Astrocyte of the spinal cord (primary cell): ENCODE measurements around the gene PLA2G2C.

Experiments used
- DNase-seq: peaks from one replicate; pipeline ENCODE4 v3.0.0; 2011; ENCODE audit warnings: low read depth, low spot score
- H3K4me3 ChIP-seq: 2 replicates; pipeline ENCODE4 v1.5.1; 2011; ENCODE audit warnings: low read depth, mild to moderate bottlenecking, low read length, moderate library complexity
- in situ Hi-C: cut with HindIII; loops from 2 replicates; pipeline ENCODE4 v1.10.0; 2017; ENCODE audit warnings: low sequenced_read_pairs
- TF ChIP-seq, protein P1 (sequence below): IDR thresholded peaks from 2 replicates; pipeline ENCODE4 v1.5.1; 2012; ENCODE audit warnings: low read depth, mild to moderate bottlenecking, low read length, inconsistent platforms

Gene PLA2G2C

GRCh38 chr1:20143734-20144565 lies 42.4 kb downstream of the PLA2G2C start:
- TF ChIP-seq, protein P1, sequence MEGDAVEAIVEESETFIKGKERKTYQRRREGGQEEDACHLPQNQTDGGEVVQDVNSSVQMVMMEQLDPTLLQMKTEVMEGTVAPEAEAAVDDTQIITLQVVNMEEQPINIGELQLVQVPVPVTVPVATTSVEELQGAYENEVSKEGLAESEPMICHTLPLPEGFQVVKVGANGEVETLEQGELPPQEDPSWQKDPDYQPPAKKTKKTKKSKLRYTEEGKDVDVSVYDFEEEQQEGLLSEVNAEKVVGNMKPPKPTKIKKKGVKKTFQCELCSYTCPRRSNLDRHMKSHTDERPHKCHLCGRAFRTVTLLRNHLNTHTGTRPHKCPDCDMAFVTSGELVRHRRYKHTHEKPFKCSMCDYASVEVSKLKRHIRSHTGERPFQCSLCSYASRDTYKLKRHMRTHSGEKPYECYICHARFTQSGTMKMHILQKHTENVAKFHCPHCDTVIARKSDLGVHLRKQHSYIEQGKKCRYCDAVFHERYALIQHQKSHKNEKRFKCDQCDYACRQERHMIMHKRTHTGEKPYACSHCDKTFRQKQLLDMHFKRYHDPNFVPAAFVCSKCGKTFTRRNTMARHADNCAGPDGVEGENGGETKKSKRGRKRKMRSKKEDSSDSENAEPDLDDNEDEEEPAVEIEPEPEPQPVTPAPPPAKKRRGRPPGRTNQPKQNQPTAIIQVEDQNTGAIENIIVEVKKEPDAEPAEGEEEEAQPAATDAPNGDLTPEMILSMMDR: no peak
- no peak overlapping the region for H3K4me3 ChIP-seq
- DNase-seq: no peak
- in situ Hi-C loops: no loop called here

DNA sequence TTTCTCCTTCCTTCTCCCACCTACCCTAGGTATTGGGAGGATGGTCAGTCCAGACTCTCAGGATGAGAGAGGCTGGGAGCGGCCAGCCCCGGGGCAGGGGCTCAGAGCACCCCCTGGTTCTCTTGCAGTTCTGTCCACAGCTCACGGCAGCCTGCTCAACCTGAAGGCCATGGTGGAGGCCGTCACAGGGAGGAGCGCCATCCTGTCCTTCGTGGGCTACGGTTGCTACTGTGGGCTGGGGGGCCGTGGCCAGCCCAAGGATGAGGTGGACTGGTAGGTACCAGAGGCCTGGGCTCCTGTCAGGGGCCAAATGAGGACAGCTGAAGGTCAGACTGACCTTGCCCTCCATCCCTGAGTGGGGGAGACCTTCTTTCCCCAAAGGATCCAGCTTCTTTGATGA lies 43.0 kb downstream of the PLA2G2C start:
- in situ Hi-C loops: no loop called here
- TF ChIP-seq, protein P1: no peak
- H3K4me3 ChIP-seq: no peak overlapping the region
- DNase-seq: no peak

GRCh38 chr1:20142001-20142710 lies 44.2 kb downstream of the PLA2G2C start:
- no peak overlapping the region for H3K4me3 ChIP-seq
- DNase-seq: no peak
- in situ Hi-C loops: no loop called here
- TF ChIP-seq, protein P1: no peak

- TF ChIP-seq, protein P1: no peak
- no peak overlapping the region for H3K4me3 ChIP-seq
- no peak for DNase-seq
- in situ Hi-C loops: no loop called here
Observed at GRCh38 chr1:20141466-20141865, 44.9 kb downstream of the PLA2G2C start.

DNA sequence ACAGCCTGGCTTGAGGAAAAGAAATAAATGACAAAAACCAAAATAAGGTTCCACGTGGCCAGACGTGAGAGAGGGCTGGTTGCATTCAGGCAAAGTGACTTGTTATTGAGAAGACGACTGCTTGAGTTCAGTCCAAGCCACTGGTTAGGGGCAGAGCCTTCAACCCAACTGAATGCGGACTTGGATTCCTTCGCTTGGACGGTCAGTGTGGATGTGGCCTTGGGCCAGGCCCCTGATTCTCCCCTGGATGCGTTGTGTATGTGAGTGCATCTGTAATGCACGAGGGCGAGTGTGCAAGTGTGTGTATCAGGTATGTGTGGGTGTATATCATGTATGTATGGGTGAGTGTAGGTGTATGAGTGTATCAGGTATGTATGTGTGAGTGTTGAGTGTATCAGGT lies 45.3 kb downstream of the PLA2G2C start:
- no peak for DNase-seq
- in situ Hi-C loops: no loop called here
- no peak overlapping the region for H3K4me3 ChIP-seq
- TF ChIP-seq, protein P1: no peak

DNA sequence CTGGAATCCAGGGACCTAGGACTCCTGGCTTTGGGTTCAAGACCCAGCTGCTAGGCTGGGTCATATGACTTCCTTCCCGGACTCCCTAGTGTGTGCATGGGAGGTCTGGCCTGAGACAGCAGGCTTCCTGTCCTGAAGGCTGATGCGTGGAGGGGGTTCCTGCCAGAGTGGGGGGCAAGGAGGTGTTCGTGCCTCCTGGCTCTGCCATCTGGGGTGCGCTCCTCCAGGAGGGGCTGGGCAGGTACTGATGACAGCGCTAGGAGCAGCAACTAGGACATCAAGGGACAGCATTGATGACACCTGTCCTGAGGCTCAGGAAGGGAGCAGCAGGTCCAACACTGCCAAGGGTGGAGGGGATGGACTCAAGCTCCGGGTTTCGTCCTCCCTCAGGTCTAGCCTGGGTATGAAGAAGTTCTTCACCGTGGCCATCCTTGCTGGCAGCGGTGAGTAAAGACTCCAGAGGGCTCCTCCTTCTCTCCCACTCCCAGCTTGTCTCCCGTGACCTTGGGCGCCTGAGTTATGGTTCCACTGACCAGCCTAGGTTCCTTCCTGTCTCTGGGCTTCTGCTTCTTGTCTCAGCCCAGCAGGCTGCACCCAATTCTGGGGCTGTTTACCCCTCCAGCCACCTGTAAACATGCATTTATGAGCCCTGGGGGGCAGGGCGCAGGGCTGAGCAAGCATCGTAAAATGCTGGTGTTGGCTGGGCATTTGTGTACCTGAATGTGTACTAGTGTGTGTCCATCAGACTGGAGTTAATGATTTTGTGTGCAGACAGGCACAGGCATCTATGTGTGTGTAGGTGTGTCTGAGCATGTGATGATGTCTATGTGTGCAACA lies 46.3 kb downstream of the PLA2G2C start:
- H3K4me3 ChIP-seq: no peak overlapping the region
- DNase-seq: no peak
- TF ChIP-seq, protein P1: no peak
- in situ Hi-C loops: no loop called here
